Panc1 (cell line): Measurements from ENCODE around the gene ABAT. TPM values are rescaled to one million over a fixed set of nuclear protein-coding genes. Genes with fewer than 3 reads are reported as not detected.

ENCODE experiments used
- ATAC-seq: fragments of 200-7000 bp; cut with Tn5 transposase; 2 replicates; pipeline ENCODE4 v1.9.1; 2020; ENCODE audit warnings: mild to moderate bottlenecking, moderate library complexity
- BruUV-seq: library from RNA; stranded (reverse); fragments of 400-500 nt; replicated peaks from 2 replicates; lab custom pipeline; 2021; lab: Mats Ljungman, UMichigan
- CTCF ChIA-PET: fragments of 300-600 bp; sonication (Branson Sonifier 250); formaldehyde crosslinking; loops from one replicate; lab custom pipeline; 2022; ENCODE audit warnings: antibody characterized with exemption; lab: Charles Lee
- POLR2A ChIA-PET: fragments of 300-600 bp; sonication (Branson Sonifier 250); formaldehyde crosslinking; loops from one replicate; lab custom pipeline; 2022; ENCODE audit warnings: antibody characterized with exemption; lab: Charles Lee
- DNase-seq: peaks from one replicate; pipeline ENCODE4 v3.0.0-alpha.2; 2010; ENCODE audit warnings: low read depth, low spot score
- H3K27ac ChIP-seq: 2 replicates; pipeline ENCODE4 v1.5.1; 2011; ENCODE audit warnings: mild to moderate bottlenecking, low read length, inconsistent platforms
- H3K27me3 ChIP-seq: fragments of 200-500 bp; sonication (Bioruptor generic); 2 replicates; pipeline ENCODE4 v1.6.0; 2014; ENCODE audit warnings: low read length, inconsistent platforms; ENCODE audit not compliant: control insufficient read depth, insufficient read depth
- H3K36me3 ChIP-seq: fragments of 200-500 bp; sonication (Bioruptor generic); 2 replicates; pipeline ENCODE4 v1.5.1; 2014; ENCODE audit warnings: inconsistent platforms, mild to moderate bottlenecking, low read length, moderate library complexity; ENCODE audit not compliant: control insufficient read depth, insufficient read depth
- H3K4me1 ChIP-seq: 2 replicates; pipeline ENCODE4 v1.5.1; 2011; ENCODE audit warnings: inconsistent platforms, mild to moderate bottlenecking, low read length, moderate library complexity; ENCODE audit not compliant: control insufficient read depth, insufficient read depth
- H3K4me3 ChIP-seq, 2 experiments: 2 replicates each; pipeline ENCODE4 v1.5.1; 2011 to 2012; ENCODE audit warnings: low read depth in 2 of 2, low read length in 2 of 2, mild to moderate bottlenecking in 2 of 2, inconsistent platforms in 1 of 2, moderate library complexity in 1 of 2
- H3K9me3 ChIP-seq: fragments of 200-500 bp; sonication (Bioruptor generic); 2 replicates; pipeline ENCODE4 v1.5.1; 2014; ENCODE audit warnings: low read depth, mild to moderate bottlenecking, inconsistent platforms, low read length, moderate library complexity; ENCODE audit not compliant: control insufficient read depth, insufficient read depth
- POLR2AphosphoS5 ChIP-seq: IDR thresholded peaks from 2 replicates; pipeline ENCODE4 v1.6.1; 2012; ENCODE audit warnings: mild to moderate bottlenecking, low read depth, low read length, moderate library complexity
- SIN3A ChIP-seq: IDR thresholded peaks from 2 replicates; pipeline ENCODE4 v1.6.1; 2012; ENCODE audit warnings: low read depth, mild to moderate bottlenecking, low read length, moderate library complexity, borderline replicate concordance; ENCODE audit not compliant: insufficient read depth
- TCF7L2 ChIP-seq: IDR thresholded peaks from 2 replicates; pipeline ENCODE4 v1.6.1; 2011; ENCODE audit warnings: mild to moderate bottlenecking, low read depth, low read length, inconsistent platforms
- in situ Hi-C: cut with HindIII; loops from 2 replicates; pipeline ENCODE4 v1.10.0; 2016; ENCODE audit warnings: low sequenced_read_pairs, low pct_unique_long_range_greater_than_20kb
- intact Hi-C: fragments of 100-400 bp; cut with micrococcal nuclease; formaldehyde crosslinking; loops from one replicate; pipeline ENCODE4 v1.10.0; 2022; ENCODE audit not compliant: unreplicated experiment
- total RNA-seq: library from RNA; stranded (reverse); gene quantifications from one replicate; pipeline ENCODE4 v1.2.1, GENCODE V29; 2021; ENCODE audit not compliant: unreplicated experiment
- TF ChIP-seq, protein P1 (sequence below): fragments of 450-650 bp; IDR thresholded peaks from 2 replicates; pipeline ENCODE4 v1.5.1; 2017; ENCODE audit warnings: mild to moderate bottlenecking
- TF ChIP-seq, protein P2 (sequence below), 2 experiments: IDR thresholded peaks; 2 replicates each; pipeline ENCODE4 v1.6.1; 2011 to 2012; ENCODE audit warnings: low read depth in 2 of 2, control low read depth in 1 of 2, low read length in 1 of 2, mild to moderate bottlenecking in 1 of 2, moderate library complexity in 1 of 2; ENCODE audit not compliant: insufficient read depth in 1 of 2

ABAT gene
- total RNA-seq, 1 experiment from 2014 or later: 0.77 TPM

DNA sequence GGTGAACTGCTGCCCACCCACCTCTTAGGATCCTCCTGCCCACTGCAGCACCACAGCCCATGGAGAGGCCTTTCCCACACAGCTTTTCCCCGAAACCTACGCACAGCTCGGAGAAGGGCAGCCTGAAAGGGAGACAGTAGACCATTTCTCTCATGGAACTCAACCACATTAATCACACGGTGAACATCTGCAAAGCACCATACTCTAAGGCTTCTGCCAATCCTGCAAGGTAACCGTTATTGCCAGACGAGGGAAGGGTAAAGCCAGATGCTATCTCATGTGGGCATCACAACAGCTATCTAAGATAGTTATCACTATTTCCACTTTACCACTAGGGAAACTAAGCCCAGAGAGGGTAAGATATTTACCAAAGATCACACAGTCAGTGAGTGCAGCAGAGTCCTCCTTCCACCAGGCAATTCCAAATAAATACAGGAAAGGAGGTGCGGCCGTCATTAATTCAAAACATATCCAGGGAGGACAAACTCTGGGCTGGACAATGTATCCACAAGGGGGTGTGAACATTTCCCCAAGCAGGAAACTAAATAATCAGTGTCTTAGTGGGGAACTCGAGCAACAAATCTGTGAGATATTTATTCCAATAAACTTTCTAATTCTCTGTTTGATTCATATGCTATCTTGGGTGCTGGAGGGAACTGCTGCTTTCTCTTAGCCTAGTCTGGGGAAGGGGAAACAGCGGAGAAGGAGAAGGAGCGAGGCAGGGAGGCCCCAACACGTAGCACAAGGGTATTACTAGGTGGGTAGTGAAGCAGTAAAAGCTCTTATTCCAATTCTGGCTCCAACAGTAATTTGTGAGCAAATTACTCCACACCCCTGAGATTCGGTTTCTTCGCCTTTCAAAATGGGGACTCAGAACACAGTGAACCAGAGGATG lies 122.3 kb downstream of the ABAT start:
- ChIA-PET POLR2A (interaction anchor here (0.5 kb wide), 1 partner anchor 50 kb away, joined by 3 read pairs; no protein-coding TSS in a partner anchor), CTCF (no interaction called here)
- TSS peak; percentile 96 for BruUV-seq
- Histone ChIP-seq H3K9me3 (no peaks in the 10 kb centered on the region), H3K27ac (peak overlapping the region; percentile 98), H3K36me3 (peaks cover 5% of the 10 kb centered on the region; the same call in 1 of the 2 replicates), H3K27me3 (no peaks in the 10 kb centered on the region), H3K4me1 (peaks cover 20% of the 10 kb centered on the region), H3K4me3 (peak overlapping the region; percentile 94 to 99)
- in situ Hi-C loops (no loop called here), intact Hi-C loops (no loop called here)
- DNase-seq (no peak), ATAC-seq (0 out of 2 replicates have a peak, but pooled peaks have one; percentile 1)
- TF ChIP-seq SIN3A (no peak), TCF7L2 (no peak), POLR2AphosphoS5 (no peak)
- TF ChIP-seq, protein P1, sequence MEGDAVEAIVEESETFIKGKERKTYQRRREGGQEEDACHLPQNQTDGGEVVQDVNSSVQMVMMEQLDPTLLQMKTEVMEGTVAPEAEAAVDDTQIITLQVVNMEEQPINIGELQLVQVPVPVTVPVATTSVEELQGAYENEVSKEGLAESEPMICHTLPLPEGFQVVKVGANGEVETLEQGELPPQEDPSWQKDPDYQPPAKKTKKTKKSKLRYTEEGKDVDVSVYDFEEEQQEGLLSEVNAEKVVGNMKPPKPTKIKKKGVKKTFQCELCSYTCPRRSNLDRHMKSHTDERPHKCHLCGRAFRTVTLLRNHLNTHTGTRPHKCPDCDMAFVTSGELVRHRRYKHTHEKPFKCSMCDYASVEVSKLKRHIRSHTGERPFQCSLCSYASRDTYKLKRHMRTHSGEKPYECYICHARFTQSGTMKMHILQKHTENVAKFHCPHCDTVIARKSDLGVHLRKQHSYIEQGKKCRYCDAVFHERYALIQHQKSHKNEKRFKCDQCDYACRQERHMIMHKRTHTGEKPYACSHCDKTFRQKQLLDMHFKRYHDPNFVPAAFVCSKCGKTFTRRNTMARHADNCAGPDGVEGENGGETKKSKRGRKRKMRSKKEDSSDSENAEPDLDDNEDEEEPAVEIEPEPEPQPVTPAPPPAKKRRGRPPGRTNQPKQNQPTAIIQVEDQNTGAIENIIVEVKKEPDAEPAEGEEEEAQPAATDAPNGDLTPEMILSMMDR: no peak
- TF ChIP-seq, protein P2, sequence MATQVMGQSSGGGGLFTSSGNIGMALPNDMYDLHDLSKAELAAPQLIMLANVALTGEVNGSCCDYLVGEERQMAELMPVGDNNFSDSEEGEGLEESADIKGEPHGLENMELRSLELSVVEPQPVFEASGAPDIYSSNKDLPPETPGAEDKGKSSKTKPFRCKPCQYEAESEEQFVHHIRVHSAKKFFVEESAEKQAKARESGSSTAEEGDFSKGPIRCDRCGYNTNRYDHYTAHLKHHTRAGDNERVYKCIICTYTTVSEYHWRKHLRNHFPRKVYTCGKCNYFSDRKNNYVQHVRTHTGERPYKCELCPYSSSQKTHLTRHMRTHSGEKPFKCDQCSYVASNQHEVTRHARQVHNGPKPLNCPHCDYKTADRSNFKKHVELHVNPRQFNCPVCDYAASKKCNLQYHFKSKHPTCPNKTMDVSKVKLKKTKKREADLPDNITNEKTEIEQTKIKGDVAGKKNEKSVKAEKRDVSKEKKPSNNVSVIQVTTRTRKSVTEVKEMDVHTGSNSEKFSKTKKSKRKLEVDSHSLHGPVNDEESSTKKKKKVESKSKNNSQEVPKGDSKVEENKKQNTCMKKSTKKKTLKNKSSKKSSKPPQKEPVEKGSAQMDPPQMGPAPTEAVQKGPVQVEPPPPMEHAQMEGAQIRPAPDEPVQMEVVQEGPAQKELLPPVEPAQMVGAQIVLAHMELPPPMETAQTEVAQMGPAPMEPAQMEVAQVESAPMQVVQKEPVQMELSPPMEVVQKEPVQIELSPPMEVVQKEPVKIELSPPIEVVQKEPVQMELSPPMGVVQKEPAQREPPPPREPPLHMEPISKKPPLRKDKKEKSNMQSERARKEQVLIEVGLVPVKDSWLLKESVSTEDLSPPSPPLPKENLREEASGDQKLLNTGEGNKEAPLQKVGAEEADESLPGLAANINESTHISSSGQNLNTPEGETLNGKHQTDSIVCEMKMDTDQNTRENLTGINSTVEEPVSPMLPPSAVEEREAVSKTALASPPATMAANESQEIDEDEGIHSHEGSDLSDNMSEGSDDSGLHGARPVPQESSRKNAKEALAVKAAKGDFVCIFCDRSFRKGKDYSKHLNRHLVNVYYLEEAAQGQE (IDR thresholded peaks at IDR 0.05; ENCODE audit: insufficient read depth in 1 of 2, low read depth in 2 of 2, low read length in 1 of 2): no peak

DNA sequence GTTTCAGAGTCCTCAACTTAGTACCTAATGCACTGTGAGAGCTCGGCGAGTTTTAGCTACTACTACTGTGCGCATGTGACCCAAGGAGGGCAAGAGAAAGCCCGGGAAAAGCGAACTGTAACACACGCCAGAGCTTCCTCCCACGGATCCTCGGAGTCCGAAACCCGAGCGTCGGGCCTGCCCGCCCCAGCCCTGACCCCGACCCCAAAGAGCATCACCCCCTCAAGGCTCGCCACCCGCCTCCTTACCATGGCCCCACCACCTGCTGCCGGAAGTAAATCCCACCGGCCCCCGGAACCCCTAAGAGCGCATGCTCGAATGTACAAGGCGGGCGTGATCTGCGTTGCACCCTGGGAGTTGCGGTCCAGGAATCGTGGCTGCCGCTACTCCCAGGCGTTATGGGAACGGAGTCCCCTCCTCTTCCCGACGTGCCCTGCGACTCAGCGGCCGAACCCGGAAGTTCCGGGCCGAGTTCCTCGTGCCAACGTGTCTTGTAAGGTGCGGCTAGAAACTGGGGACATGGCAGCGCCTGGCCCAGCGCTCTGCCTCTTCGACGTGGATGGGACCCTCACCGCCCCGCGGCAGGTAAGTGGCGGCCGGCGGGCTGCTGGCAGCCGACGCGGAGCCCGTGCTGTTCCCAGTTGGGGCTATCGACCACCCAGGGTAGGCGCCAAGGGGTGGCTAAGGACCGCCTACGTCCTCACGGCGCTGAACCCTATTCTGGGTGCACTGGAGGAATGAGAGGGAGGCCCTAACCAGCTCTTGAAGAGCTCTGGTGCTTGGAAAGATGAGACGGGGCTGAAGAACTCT lies 123.2 kb downstream of the ABAT start, which contains the start of the genes PMM2 and TMEM186:
Gene PMM2, plus strand, starts transcription at position 476 of the 810 bp plus-strand sequence. Its CDS starts 44 bp downstream, at position 520.
Gene TMEM186, minus strand, starts transcription at position 276 of the 810 bp plus-strand sequence. Its CDS starts 25 bp downstream, at position 251.
- no TSS peak for BruUV-seq
- peak; percentile 99; the same call in 1 of the 2 replicates for TF ChIP-seq SIN3A
- TF ChIP-seq, protein P1: no peak
- TF ChIP-seq POLR2AphosphoS5: peak; percentile 96
- no peak for TF ChIP-seq TCF7L2
- ChIA-PET POLR2A (interaction anchor here (0.5 kb wide), 1 partner anchor 51 kb away, joined by 3 read pairs; no protein-coding TSS in a partner anchor), CTCF (no interaction called here)
- H3K4me3 ChIP-seq: peak within 1 kb of the TSS; percentile 94 to 99
- DNase-seq (peak; percentile 88), ATAC-seq (peak; percentile 99)
- in situ Hi-C loops (no loop called here), intact Hi-C loops (no loop called here)
- no peaks in the 10 kb centered on the region for H3K9me3 ChIP-seq
- peak within 1 kb of the TSS; percentile 98 for H3K27ac ChIP-seq
- peaks cover 20% of the 10 kb centered on the region for H3K4me1 ChIP-seq
- no peaks in the 10 kb centered on the region for H3K27me3 ChIP-seq
- peaks cover 13% of the 10 kb centered on the region for H3K36me3 ChIP-seq
